DMS153 treated with DMSO at 0.1 percent for 48 hours (cell line): ENCODE data around the gene PDIA6.

Source experiments
- DNase-seq: peaks from one replicate; lab custom pipeline; 2025; ENCODE audit not compliant: unreplicated experiment; lab: John Stamatoyannopoulos, UW

PDIA6 gene

DNA sequence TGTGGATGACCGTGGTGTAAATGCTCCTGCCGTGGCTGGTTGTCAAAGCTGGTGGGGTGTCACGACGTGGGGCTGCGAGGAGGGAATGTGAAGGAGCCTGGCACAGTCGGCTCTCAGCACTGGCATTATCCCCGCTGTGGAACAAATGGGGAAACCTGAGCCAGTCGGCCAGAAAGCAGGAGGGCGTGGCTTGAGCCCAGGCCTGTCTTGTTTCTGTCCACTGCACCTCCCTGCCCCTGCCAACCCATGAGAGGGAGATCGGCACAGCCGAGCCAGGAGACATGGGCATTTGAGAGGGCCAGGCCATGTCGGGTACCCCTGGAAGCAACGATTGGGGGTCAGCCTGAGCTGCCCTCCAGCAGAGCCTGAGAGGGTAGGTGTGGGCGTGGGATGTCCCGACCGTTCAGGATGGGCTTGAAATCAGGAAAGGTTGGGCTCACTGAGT, 44.5 kb downstream of the PDIA6 start:
- DNase-seq = no peak

DNA sequence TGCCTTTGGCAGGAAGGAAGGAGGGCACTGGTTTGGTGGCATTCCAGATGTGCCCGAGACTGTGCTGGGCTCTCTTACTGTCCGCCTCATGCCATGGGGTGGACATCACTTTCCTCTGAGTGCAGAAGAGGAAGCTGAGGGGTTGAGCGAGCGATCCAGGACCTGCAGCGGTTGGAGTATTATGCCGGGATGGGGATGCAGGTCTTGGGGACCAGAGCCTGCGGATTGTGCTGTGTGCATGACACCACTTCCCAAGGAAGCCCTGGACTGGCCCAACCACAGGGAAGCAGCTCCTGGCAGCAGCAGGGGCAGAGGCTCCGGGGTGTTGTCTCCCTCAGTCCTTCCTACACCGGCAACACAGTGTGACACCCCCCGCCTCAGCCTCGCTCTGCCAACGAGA, 46.7 kb downstream of the PDIA6 start:
- DNase-seq = no peak

DNA sequence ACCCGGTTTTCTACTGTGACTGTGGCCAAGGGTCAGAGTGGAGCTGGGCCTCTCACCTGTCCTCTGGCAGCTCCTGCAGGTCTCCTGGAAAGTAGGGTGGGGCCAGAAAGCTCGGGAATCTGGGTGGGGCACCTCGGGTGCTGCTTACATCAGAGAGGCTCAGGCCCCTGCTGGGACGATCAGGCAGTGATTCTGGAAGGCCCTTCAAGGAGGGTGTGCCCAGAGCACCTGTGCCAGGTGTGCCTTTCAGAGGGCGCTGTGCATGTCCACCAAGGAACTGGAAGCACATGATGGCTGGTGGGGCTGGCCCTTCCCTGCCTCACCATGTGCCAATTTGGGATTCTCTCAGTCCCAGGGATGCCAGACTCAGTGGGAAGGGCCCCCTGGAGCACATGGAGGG, 47.1 kb downstream of the PDIA6 start:
- no peak for DNase-seq

DNA sequence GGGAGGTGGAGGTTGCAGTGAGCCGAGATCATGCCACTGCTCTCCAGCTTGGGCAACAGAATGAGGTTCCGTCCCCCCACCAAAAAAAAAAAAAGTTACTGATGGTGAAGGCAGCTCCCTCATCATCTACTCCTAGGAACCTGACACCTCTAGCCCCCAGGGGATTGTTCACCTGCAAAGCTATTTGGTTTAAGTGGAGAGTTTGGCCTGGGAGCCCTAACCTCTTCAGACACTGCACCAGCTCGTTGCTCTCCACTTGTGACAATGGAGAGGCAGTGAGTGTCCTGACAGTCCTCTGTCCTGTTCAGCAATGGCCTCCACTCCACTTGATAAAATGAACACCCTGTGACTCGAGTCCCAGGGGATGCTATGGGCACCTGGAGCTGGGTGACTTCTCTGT, 47.7 kb downstream of the PDIA6 start:
- DNase-seq = no peak

DNA sequence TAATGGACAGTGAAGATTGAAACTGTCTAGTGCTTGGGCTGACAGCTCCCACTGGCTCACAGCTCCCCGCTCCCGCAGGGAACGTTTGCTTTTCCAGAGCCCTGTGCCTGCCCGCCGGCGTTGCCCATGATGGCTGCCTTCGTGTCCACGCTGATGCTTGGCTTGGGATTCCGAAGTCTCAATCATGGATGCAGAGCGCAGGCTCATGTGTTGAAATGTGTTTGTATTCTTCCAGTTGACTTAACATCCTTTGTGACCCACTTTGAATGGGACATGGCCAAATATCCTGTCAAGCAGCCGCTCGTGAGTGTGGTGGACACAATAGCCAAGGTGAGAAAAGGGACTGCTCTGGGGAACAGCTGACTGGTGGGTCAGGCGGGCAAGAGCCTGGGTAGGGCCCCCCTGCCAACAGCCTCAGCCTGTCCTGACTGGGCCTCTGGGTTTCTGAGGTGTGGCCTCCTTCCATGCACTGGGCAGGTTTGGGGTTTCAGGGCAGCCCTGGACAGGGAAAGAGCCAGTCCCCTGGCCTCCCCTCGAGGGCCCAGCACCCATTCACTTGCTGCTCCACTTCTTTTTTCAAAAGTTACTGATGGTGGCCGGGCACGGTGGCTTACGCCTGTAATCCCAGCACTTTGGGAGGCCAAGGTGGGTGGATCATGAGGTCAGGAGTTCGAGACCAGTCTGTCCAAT, 48.3 kb downstream of the PDIA6 start:
- no peak for DNase-seq

DNA sequence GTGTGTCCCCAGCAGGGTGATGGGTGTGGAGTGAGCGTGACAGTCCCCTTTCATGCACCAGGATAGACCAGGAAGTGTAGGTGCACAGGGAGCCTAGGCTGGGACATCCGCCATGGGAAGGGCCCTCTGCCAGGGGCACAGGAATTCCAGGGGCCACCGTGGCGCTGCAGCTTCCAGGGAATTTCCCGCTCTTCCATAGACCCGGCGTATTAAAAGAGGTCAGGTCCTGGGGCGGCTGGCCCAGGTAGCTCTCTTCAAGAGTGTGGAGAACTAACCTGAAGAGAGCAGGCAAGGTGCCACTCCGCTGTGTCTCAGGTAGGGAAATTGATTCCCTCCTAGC, 49.2 kb downstream of the PDIA6 start:
- no peak for DNase-seq

DNA sequence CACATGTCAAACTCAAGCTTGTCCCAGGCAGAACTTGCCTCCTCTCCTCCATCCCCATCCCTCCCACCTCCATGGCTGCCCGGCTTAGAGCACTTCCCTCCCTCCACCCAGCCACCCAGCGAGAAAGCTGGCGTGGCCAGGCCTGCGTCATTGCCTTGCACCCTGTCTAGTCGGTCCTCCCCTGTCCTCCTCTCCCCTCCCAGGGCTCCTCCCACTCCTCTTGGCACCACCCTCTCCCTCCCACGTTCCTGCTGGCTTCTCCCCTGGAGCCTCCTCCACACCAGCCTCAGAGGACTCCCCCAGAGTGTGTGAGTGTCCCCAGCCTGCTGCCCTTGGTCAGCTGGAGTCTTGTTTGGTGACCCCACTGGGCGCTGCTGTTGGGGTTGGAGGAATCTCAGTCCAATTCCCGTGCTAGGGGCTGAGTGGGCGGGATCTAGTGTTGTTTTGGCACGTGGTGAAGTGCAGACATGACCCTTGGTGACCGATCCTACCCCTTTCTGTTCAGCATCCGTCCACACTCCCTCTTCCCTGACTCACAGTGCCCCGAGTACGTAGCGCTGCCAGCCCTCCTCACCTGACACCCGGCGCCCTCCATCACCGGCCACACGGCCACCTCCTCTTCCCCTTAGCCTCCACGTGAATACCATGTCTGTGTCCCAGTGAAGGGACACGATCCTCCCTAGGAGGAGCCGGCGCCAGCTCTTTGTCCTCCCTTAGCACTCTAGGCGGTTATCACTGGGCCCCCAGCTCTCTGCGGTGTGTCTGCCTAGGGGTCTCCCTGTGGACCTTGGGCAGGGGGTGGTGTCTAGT, 49.7 kb downstream of the PDIA6 start:
- no peak for DNase-seq

DNA sequence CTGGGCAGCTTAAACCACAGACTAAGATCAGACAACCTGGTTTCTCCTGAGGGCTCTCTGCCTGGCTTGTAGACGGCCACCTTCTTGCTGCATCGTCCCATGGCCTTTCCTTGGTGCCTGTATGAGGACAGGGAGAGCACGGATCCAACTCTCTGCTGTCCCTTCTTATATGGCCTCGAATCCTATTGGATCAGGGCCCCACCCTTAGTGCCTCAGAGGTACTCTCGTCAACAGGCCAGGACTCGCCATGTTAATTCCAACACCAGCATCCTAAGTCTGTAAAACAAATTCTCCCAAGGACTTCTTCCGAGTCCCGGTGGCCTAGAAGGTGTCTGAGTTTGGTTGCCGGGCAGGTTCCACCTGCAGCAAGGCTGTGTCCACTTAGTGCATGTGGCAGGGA, 51.0 kb downstream of the PDIA6 start:
- DNase-seq = no peak

DNA sequence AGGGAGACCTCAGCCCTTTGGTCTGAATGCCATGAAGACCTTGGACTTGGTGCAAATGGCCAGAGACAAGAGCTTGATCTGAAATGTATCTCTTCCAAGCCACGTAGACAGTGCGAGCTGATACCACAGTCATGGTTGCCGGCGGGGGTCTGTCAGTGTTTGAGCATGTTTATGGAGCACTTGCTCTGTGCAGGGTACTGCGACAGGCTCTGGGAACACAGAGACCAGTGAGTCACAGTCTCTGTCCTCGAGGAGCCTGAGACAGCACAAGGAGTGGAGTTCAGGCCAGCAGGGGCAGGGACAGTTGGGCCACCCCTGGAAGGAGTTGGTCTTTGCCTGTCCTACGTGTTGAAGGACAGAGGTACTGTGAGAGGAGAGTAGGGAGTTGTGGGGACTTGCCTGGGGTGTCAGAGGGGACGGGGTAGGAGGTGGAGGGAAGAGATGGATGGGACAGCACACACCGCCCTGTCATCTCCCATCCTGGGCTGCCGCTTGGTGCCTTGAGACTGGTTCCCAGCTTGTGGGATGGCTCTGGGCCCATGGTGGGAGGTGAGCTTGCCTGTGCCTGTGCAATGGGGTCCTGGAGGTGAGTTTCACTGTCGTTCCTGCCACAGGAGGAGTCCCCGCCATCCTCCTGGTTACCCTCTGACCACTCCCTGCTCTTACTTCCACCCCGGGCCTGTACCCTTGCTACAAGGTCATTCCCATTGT, 51.6 kb downstream of the PDIA6 start:
- no peak for DNase-seq

DNA sequence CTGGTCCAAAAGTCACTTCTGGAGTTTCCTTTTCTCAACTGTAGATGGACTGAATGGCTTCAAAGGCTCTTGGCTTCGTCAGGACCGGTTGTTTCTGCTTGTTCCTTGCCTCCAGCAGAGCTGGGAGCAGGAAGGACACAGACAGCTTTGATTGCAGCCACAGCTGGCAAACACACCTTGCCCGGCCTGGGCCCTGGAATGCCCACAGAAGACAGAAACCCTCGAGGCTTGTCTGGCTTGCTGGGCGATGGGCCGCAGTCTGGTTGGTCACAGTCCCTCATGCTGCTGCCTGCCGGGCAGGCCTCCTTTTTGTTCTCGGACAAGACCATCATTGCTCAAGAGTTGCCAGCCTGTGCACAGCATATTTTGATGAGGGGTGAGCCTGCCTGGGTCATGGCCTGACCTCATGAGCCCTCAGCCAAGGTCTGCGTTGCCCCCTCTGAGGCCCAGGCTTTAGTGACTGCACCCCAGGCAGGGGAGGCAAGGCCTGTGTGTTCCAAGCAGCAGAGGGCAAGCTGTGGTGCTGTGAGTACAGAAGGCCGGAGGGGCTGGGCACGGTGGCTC, 53.4 kb downstream of the PDIA6 start:
- DNase-seq = no peak

DNA sequence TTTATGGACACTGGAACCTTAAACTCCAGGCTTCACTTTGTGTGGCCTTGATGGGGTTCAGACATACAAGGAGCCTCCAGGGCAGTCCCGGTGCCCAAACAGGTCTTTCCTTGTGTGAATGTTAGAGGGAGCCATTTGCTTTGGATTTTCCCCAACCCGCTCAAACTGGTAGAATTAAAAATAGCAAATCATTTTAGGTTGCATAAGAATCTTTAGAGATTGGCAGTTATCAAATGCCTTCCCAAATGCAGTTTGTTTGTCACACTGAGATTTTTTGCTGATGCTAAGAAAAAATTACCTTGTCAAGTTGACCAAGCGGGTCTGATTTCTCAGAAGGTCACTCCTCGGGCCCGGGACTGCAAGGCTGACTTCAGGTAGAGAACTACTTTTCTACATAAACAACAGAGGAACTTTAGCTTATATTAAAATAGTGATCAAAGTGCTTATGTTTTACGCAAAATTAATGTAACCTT, 54.7 kb downstream of the PDIA6 start:
- no peak for DNase-seq

DNA sequence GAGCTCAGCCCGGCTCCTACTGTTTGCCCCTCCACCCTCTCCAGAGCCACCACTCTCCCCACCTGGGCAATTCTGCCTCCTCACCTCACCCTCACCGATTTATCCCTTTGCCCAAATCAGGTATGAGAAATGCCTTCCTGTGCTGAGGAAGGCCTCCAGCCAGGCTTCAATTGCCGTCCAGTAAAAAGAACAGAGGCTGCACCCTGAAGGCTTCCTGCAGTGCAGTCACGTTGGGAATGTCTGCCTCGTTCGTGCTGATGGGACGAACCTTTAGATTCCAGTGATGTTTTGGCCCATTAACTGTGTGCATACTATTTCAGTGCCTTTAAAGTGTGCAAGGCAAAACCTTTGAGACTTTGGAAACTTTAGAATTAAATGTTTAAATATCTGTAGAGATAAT, 57.0 kb downstream of the PDIA6 start:
- no peak for DNase-seq

DNA sequence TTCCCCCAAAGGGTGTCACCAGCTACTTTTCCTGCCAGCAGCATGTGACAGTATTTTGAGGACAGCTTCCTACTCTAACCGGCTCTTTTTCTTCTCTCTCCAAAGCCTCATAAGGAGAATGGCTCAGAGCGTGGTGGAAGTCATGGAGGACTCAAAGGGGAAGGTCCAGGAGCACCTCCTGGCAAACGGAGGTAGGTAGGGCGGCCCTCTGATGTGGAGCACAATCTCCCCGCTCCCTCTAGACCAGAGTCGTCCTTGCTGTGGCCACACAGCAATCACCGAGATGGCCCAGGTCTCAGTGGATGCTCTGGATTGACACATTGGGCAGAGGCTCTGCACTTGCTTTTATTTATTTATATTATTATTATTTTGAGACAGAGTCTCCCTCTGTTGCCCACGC, 58.7 kb downstream of the PDIA6 start:
- no peak for DNase-seq

DNA sequence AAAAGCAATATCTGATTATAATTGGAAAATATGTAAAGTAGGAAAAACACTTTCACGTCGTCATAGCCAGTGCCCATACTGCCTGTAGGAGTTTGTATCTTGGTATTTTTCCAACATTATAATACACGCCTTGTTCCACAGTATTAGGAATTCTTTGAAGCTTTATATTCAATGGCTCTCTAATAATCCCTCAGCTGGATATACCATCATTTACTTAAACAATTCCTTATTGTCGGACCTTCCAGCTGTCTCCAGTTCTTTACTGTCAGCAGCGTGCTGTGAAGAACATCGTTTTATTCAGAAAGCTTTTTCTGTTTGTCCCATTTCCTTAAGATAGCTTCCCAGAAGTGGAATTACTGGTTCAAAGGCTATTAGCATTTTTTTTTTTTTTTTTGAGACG, 59.4 kb downstream of the PDIA6 start:
- no peak for DNase-seq

DNA sequence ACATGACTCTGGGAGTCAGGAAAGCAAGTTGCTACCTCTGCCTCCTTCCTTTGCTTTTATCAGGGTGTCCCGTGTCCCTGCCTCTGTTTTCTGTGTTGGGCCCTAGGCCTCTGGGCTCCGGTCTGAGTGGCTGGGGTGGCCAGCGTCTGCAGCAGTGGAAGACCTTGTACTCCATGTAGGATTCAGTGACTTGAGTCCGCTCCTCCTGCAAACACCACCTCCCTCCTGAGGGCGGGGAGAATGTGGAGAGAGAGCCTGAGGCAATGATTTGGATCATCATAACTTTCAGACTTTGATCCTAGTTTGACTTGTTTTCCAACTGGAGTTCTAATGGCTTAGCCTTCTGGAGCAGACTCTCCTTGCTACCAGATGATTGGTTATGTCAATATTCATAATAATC, 60.3 kb downstream of the PDIA6 start:
- no peak for DNase-seq

DNA sequence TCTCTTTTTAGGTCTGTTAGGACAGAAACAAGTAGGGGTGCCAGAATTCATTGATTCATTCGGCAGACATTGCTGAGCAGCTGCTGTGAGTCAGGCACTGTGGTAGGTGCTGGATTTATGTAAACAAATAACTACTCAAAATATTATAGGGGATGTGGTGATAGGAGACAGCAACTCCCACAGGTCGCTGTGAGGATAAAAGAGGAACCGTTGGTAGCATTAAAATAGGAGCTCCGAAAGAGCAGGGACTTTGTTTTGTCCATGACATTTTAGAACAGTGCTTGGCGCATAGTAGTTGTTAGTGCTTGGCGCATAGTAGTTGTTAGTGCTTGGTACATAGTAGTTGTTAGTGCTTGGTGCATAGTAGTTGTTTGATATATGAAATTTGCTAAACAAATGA, 62.0 kb downstream of the PDIA6 start:
- no peak for DNase-seq

DNA sequence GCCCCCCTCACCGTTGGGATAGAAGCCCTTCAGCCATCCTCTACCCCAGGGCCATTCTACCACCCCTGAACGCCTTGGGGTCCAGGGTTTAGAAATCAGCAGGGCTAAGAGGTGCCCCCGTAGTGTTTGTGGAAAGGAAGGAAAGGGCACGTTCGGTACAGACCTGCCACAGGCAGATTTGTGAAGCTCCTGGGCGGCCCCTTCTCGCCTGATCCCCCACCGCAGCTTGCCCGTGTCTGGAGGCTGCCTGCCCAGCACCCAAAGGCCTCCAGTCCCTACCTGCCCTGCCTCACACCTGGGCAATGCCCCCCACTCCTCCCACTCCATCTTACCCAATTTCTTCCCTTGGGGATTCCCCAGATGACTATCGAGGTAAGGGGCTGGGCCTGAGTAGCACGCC, 69.9 kb downstream of the PDIA6 start:
- no peak for DNase-seq

DNA sequence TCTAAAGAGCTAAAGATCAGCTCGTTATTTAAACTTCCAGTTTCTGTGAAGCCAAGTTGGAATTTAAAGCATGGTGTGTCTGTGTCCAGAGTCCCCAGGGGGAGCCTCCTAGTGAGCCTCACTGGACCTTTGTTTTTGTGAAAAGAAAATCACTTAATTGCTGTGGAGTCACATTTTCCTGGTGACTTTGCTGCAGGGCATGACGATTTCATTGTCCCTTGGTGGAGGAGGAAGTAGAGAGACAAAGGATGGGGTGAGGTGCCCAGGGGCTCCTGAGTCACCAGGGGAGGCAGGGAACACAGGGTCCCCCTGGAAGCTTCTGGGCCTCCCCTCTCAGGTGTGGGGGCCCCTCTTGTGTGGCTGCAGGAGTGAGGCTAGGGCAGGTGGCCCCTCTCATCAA, 71.4 kb downstream of the PDIA6 start:
- DNase-seq = no peak

DNA sequence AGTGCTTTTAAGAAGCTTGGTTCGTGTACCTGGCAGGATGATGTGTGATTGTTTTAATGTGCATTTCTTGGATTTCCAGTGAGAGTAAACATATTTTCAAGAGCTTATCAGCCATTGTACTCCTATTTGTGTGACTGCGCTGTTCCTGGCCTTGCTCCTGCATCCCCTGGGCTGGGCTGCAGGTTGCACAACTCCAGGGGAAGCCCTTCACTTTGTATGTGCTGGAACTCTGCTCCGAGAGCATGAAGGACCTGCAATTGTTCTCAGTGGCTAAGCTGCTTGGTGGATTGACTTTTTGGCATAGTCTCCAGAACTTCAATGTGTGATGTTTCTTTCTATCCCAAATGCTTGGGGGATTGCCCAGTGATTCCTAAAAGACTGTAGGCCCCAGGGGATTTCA, 72.4 kb downstream of the PDIA6 start:
- no peak for DNase-seq

DNA sequence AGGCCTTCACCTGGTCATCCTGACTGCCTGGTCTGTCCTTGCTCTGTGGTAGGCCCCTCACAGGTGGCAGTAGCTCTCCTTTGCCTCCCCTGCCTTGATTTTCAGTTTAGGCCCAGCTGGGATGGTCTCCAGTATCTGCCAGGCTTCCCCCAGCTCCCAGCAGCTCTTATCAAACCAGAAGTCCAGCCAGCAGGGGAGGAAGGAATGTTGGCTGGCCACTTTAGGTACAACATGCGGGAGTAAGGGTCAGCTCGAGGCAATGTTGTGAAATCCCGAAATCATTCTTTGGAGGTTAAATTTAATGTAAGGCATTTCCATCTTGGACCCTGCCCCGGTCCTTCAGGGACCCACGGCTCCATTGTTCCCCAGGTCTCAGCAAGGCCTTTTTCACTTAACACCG, 74.4 kb downstream of the PDIA6 start:
- DNase-seq = no peak

DNA sequence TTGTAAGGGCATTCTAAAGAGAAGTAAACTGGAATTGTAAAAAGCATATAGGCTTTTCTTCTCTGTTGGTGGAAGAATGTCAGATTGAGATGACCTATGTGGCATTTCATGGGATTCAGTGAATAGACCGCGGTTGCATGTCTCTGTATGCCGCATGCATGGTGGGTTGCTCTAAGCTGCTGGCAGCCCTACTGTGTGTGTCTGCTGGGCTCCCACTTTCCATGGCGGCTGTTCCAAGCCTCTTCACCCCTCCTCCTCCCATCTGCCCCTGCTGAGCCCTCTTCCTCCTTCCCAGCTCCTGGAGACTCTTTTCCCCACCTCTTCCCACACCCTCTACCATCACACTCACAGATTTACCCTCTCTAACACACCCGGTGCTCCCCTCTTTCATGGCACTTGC, 78.6 kb downstream of the PDIA6 start:
- no peak for DNase-seq

DNA sequence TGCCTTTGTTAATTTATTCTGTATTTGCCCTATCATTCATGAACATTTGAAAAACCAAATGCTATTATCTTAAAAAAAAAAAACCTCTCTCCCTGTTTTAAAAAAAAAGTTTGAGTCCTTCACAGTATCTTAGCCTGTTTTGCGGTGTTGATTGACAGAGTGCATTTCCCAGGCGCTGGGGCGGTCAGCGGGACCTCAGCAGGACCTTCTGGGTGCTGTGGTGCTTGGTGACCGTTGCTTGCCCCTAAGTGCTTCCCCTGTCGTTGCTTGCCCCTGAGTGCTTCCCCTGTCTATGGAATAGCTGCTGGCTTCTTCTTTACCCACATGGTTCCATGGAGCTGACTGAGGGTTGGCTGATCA, 79.0 kb downstream of the PDIA6 start:
- no peak for DNase-seq
